Measurements from ENCODE around the gene IGF2R.
"Not testable (repeated sequence)": the region's sequence is repeated elsewhere in the genome, so short reads cannot be mapped to it uniquely, and the experiment has no call there.

The IGF2R gene

GRCh38 chr6:160088069-160088783, 119.3 kb downstream of the IGF2R start:
- no peak overlapping the region for H2AFZ ChIP-seq (ENCODE audit: low read depth, low read length)
- no peak for TF ChIP-seq EZH2phosphoT487 (IDR thresholded peaks at IDR 0.05; ENCODE audit: low read depth)
- peak; percentile 41 for TF ChIP-seq CTCF (IDR thresholded peaks at IDR 0.05; ENCODE audit: low read depth, low read length)
- H3K4me3 ChIP-seq (ENCODE audit: low read length) = no peak overlapping the region
- no peak overlapping the region for H3K4me2 ChIP-seq (ENCODE audit: low read length)
- no peak overlapping the region for H3K27ac ChIP-seq (ENCODE audit: low read length)
- no peak overlapping the region for H3K9ac ChIP-seq (ENCODE audit: low read length)
- no peaks in the 10 kb centered on the region for H3K27me3 ChIP-seq (ENCODE audit: low read depth, low read length)
- H3K36me3 ChIP-seq (replicated peaks; ENCODE audit: low read depth, low read length) = peaks cover 3% of the 10 kb centered on the region
- H3K79me2 ChIP-seq (ENCODE audit: low read length) = no peaks in the 10 kb centered on the region
- H3K4me1 ChIP-seq (ENCODE audit: low read length) = no peaks in the 10 kb centered on the region
- no peaks in the 10 kb centered on the region for H3K9me3 ChIP-seq (ENCODE audit: insufficient read depth, low read length)
- H4K20me1 ChIP-seq (ENCODE audit: insufficient read depth, low read length) = no peaks in the 10 kb centered on the region

GRCh38 chr6:160088784-160089533, 120.1 kb downstream of the IGF2R start:
- Histone ChIP-seq H3K27me3 (ENCODE audit: low read depth, low read length) (no peaks in the 10 kb centered on the region), H3K79me2 (ENCODE audit: low read length) (no peaks in the 10 kb centered on the region), H4K20me1 (ENCODE audit: insufficient read depth, low read length) (no peaks in the 10 kb centered on the region), H3K9ac (ENCODE audit: low read length) (no peak overlapping the region), H3K4me2 (ENCODE audit: low read length) (no peak overlapping the region), H3K4me1 (ENCODE audit: low read length) (no peaks in the 10 kb centered on the region), H3K9me3 (ENCODE audit: insufficient read depth, low read length) (no peaks in the 10 kb centered on the region), H2AFZ (ENCODE audit: low read depth, low read length) (no peak overlapping the region), H3K36me3 (replicated peaks; ENCODE audit: low read depth, low read length) (peaks cover 3% of the 10 kb centered on the region), H3K27ac (ENCODE audit: low read length) (no peak overlapping the region), H3K4me3 (ENCODE audit: low read length) (no peak overlapping the region)
- TF ChIP-seq CTCF (IDR thresholded peaks at IDR 0.05; ENCODE audit: low read depth, low read length) (no peak), EZH2phosphoT487 (IDR thresholded peaks at IDR 0.05; ENCODE audit: low read depth) (no peak)

GRCh38 chr6:160089534-160089897, 120.6 kb downstream of the IGF2R start:
- Histone ChIP-seq H3K4me3 (ENCODE audit: low read length) (no peak overlapping the region), H3K9ac (ENCODE audit: low read length) (no peak overlapping the region), H4K20me1 (ENCODE audit: insufficient read depth, low read length) (no peaks in the 10 kb centered on the region)

GRCh38 chr6:160090442-160091239, 121.8 kb downstream of the IGF2R start:
- H3K27ac ChIP-seq (ENCODE audit: low read length); H3K36me3 ChIP-seq (replicated peaks; ENCODE audit: low read depth, low read length); H3K9me3 ChIP-seq (ENCODE audit: insufficient read depth, low read length); H4K20me1 ChIP-seq (ENCODE audit: insufficient read depth, low read length); H2AFZ ChIP-seq (ENCODE audit: low read depth, low read length); H3K4me2 ChIP-seq (ENCODE audit: low read length); H3K4me3 ChIP-seq (ENCODE audit: low read length); H3K79me2 ChIP-seq (ENCODE audit: low read length); H3K9ac ChIP-seq (ENCODE audit: low read length); H3K27me3 ChIP-seq (ENCODE audit: low read depth, low read length); H3K4me1 ChIP-seq (ENCODE audit: low read length): not testable (repeated sequence)

More at GRCh38 chr6:160089534-160089897, 120.6 kb downstream of the IGF2R start:
- Histone ChIP-seq H3K9me3 (ENCODE audit: insufficient read depth, low read length) (no peaks in the 10 kb centered on the region), H3K27me3 (ENCODE audit: low read depth, low read length) (no peaks in the 10 kb centered on the region), H3K4me1 (ENCODE audit: low read length) (no peaks in the 10 kb centered on the region), H3K27ac (ENCODE audit: low read length) (no peak overlapping the region), H3K36me3 (replicated peaks; ENCODE audit: low read depth, low read length) (peaks cover 3% of the 10 kb centered on the region), H3K4me2 (ENCODE audit: low read length) (no peak overlapping the region), H3K79me2 (ENCODE audit: low read length) (no peaks in the 10 kb centered on the region), H2AFZ (ENCODE audit: low read depth, low read length) (no peak overlapping the region)
- TF ChIP-seq EZH2phosphoT487 (IDR thresholded peaks at IDR 0.05; ENCODE audit: low read depth) (no peak), CTCF (IDR thresholded peaks at IDR 0.05; ENCODE audit: low read depth, low read length) (no peak)

GRCh38 chr6:160092176-160092575, 123.3 kb downstream of the IGF2R start:
- not testable (repeated sequence) for H3K27ac ChIP-seq (ENCODE audit: low read length)

More at GRCh38 chr6:160092176-160092575, 123.3 kb downstream of the IGF2R start:
- H3K4me3 ChIP-seq (ENCODE audit: low read length); H3K4me1 ChIP-seq (ENCODE audit: low read length); H3K36me3 ChIP-seq (replicated peaks; ENCODE audit: low read depth, low read length); H4K20me1 ChIP-seq (ENCODE audit: insufficient read depth, low read length); H3K9ac ChIP-seq (ENCODE audit: low read length); H3K79me2 ChIP-seq (ENCODE audit: low read length); H3K4me2 ChIP-seq (ENCODE audit: low read length); H3K27me3 ChIP-seq (ENCODE audit: low read depth, low read length); H3K9me3 ChIP-seq (ENCODE audit: insufficient read depth, low read length); H2AFZ ChIP-seq (ENCODE audit: low read depth, low read length): not testable (repeated sequence)
